Endothelial cell (in vitro differentiated cells): ENCODE measurements around the gene HACE1. TPM values are rescaled to one million over a fixed set of nuclear protein-coding genes. Genes with fewer than 3 reads are reported as not detected.

Source experiments
- DNase-seq: peaks from one replicate; pipeline ENCODE4 v3.0.0; 2021; ENCODE audit warnings: low spot score
- H3K27ac Mint-ChIP-seq: one replicate; pipeline ENCODE4 v1.8.0; 2021; ENCODE audit warnings: mixed read lengths, inconsistent platforms; ENCODE audit not compliant: unreplicated experiment
- H3K27me3 Mint-ChIP-seq: one replicate; pipeline ENCODE4 v1.8.0; 2021; ENCODE audit warnings: mild to moderate bottlenecking, moderate library complexity, mixed read lengths, inconsistent platforms; ENCODE audit not compliant: unreplicated experiment
- H3K36me3 Mint-ChIP-seq: one replicate; pipeline ENCODE4 v1.8.0; 2021; ENCODE audit warnings: mild to moderate bottlenecking, low read depth, mixed read lengths, inconsistent platforms; ENCODE audit not compliant: unreplicated experiment
- H3K4me1 Mint-ChIP-seq: one replicate; pipeline ENCODE4 v1.8.0; 2021; ENCODE audit warnings: mild to moderate bottlenecking, mixed read lengths, inconsistent platforms; ENCODE audit not compliant: unreplicated experiment
- H3K4me3 Mint-ChIP-seq: one replicate; pipeline ENCODE4 v1.8.0; 2021; ENCODE audit warnings: mild to moderate bottlenecking, mixed read lengths, inconsistent platforms; ENCODE audit not compliant: unreplicated experiment
- H3K9me3 Mint-ChIP-seq: one replicate; pipeline ENCODE4 v1.8.0; 2021; ENCODE audit warnings: mixed read lengths, inconsistent platforms; ENCODE audit not compliant: unreplicated experiment
- total RNA-seq: library from RNA; stranded (reverse); fragmentation: NEBNext Ultra II Directional; extraction: Animal tissue kit (Norgen Biotek cat#: 25700); gene quantifications from one replicate; pipeline ENCODE4 v1.2.1, GENCODE V29; 2021; ENCODE audit not compliant: unreplicated experiment
- TF ChIP-seq, protein P1 (sequence below): fragments of 200-600 bp; sonication (generic); IDR thresholded peaks from one replicate; pipeline ENCODE4 v1.5.0; 2021; ENCODE audit warnings: antibody characterized with exemption; ENCODE audit not compliant: unreplicated experiment

Gene HACE1
- total RNA-seq, 1 donor from 2014 or later = 23.0 TPM

DNA sequence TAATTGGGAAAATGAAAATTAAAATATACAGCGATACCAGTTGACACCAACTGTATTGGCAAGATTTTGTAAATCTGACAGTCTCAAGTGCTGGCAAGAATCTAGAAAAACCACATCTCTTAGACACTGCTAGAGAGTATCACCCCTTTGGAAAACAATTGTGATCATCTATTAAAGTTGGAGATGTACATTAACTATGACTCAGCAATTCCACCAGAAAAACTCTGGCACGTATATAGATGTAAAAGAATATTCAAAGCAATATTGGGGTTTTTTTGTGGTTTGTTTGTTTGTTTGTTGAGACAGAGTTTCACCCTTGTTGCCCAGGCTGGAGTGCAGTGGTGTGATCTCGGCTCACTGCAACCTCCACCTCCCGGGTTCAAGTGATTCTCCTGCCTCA, 142.9 kb downstream of the HACE1 start:
- H3K9me3 Mint-ChIP-seq = no peaks in the 10 kb centered on the region
- peaks cover 9% of the 10 kb centered on the region for H3K36me3 Mint-ChIP-seq
- DNase-seq = no peak
- H3K27ac Mint-ChIP-seq = no peak overlapping the region
- H3K4me1 Mint-ChIP-seq = peaks cover 2% of the 10 kb centered on the region
- peaks cover 2% of the 10 kb centered on the region for H3K27me3 Mint-ChIP-seq
- TF ChIP-seq, protein P1, sequence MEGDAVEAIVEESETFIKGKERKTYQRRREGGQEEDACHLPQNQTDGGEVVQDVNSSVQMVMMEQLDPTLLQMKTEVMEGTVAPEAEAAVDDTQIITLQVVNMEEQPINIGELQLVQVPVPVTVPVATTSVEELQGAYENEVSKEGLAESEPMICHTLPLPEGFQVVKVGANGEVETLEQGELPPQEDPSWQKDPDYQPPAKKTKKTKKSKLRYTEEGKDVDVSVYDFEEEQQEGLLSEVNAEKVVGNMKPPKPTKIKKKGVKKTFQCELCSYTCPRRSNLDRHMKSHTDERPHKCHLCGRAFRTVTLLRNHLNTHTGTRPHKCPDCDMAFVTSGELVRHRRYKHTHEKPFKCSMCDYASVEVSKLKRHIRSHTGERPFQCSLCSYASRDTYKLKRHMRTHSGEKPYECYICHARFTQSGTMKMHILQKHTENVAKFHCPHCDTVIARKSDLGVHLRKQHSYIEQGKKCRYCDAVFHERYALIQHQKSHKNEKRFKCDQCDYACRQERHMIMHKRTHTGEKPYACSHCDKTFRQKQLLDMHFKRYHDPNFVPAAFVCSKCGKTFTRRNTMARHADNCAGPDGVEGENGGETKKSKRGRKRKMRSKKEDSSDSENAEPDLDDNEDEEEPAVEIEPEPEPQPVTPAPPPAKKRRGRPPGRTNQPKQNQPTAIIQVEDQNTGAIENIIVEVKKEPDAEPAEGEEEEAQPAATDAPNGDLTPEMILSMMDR = no peak
- H3K4me3 Mint-ChIP-seq = no peak overlapping the region

DNA sequence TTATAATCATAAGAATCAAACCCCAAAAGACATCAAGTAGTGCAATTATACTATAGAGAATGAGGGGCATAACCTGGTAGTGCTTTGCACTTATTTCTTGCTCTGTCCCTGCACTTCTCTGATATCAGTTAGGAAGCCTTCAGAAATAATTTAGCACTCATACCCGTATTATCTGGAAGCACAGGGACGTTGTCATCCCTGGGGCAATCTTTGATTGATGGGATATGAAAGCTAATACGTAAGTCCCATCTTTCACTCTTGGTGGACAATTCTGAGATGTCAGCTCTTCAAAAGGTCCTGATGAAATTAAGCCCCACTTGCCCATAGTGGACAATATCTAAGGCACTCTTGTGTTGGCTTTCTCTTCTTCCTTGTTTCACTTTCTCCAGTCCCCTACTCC, 144.9 kb downstream of the HACE1 start:
- Mint-ChIP-seq H3K9me3 (no peaks in the 10 kb centered on the region), H3K4me3 (no peak overlapping the region), H3K27me3 (peaks cover 4% of the 10 kb centered on the region), H3K4me1 (peaks cover 13% of the 10 kb centered on the region), H3K27ac (no peak overlapping the region), H3K36me3 (peaks cover 4% of the 10 kb centered on the region)
- DNase-seq = no peak
- TF ChIP-seq, protein P1 = no peak

DNA sequence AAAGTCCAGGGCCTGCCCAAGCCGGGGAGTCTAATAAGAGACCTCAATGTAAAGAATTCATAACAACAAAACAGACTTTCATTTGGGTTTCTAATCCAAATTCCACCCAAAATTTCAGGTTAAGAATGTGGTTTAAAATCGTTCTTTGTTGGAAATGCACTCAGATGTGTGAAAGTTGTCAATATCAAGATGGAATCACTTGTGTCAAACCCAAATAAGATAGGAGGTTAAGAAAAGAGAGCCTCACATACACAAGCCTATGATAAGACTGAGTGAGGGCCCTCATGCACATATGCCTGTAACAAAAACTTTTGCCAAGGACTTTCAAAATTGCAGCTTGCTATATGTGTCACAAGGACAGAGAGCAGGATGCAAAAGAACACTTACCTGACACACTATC, 145.7 kb downstream of the HACE1 start:
- Mint-ChIP-seq H3K4me3 (no peak overlapping the region), H3K4me1 (peaks cover 19% of the 10 kb centered on the region), H3K9me3 (no peaks in the 10 kb centered on the region), H3K27ac (no peak overlapping the region), H3K36me3 (peaks cover 9% of the 10 kb centered on the region), H3K27me3 (peaks cover 4% of the 10 kb centered on the region)
- DNase-seq = no peak
- TF ChIP-seq, protein P1 = no peak

DNA sequence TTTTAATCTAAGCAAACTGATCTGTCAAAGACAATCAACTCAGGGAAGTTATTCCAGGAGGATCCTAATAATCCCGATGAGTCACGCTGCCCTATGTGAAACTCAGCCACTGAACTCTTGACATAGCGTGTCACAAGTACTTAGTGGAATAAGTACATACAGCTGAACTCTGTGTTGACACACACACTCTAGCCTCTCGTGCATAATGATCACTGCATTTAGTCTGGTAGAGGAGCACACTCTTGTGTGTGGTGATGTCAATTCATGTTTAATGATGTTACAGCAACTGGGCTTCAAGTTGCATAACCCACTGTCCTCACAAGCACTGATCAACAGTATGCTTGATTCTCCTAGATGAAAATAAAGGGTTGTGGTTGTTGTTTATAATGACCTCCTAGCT, 148.3 kb downstream of the HACE1 start:
- H3K9me3 Mint-ChIP-seq = no peaks in the 10 kb centered on the region
- no peak overlapping the region for H3K4me3 Mint-ChIP-seq
- peaks cover 5% of the 10 kb centered on the region for H3K36me3 Mint-ChIP-seq
- peaks cover 6% of the 10 kb centered on the region for H3K27me3 Mint-ChIP-seq
- H3K27ac Mint-ChIP-seq = peak overlapping the region; percentile 92
- H3K4me1 Mint-ChIP-seq = peaks cover 32% of the 10 kb centered on the region
- DNase-seq = no peak
- TF ChIP-seq, protein P1 = no peak

DNA sequence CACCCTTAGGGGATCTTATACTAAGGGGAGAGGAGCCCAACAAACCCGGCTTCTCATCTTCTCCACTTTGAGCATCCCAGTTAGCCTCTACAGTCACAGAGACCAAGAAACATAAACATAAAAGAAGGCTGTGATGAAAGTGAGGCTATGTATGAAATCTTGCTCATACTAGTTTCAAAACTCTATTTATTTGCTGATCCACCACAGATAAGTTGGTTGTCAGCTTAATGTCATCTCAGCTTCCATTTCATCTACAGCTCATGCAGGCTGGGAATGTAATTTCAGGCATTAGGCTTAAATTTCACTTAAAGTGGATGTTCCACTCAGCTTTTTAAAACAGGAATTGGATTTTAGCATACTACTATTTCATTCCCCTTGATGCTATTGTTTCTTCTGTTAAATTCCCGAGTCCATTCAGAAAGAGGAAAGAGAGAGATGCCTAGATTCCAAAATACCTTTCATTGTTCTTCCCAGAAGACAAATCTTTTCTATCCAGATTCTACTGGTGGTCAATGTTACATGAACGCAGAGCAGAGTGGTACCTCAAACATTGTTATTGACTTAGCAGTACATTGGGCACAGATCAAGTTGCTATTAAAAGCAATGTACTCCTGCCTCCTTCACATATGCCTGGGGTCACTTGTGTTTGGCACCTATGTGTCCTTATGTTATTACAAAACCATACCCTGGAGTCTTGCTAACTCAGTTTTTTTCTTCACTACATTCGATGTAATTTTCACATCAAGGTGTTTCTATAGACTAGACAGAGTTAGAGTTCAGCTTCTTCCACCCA, 149.0 kb downstream of the HACE1 start:
- Mint-ChIP-seq H3K36me3 (peaks cover 5% of the 10 kb centered on the region), H3K27ac (peak overlapping the region; percentile 92), H3K4me3 (no peak overlapping the region), H3K27me3 (peaks cover 8% of the 10 kb centered on the region), H3K9me3 (no peaks in the 10 kb centered on the region), H3K4me1 (peaks cover 38% of the 10 kb centered on the region)
- TF ChIP-seq, protein P1 = no peak
- DNase-seq = no peak
